ENCODE measurements around the gene SEC23B.

GRCh38 chr20:18523066-18523465 is 15.3 kb downstream of the SEC23B start:
- TF ChIP-seq CTCF (IDR thresholded peaks at IDR 0.05; ENCODE audit: extremely low read depth in 1 of 2, insufficient read depth in 1 of 2, low read depth in 1 of 2, low read length in 2 of 2) (no peak), POLR2AphosphoS5 (IDR thresholded peaks at IDR 0.05; ENCODE audit: insufficient read depth, low read depth, low read length) (no peak), POLR2A (IDR thresholded peaks at IDR 0.05; ENCODE audit: low read depth, low read length) (no peak)

All from endothelial cell of umbilical vein (primary cell).